Central memory CD8-positive, alpha-beta T cell (primary cell): ENCODE data around the gene PPP3CB.

Experiments
- ATAC-seq: fragments of 150-1000 bp; cut with Tn5 transposase; replicated peaks from 2 replicates; pipeline ENCODE4 v1.10.0; 2022; ENCODE audit warnings: mild to moderate bottlenecking, moderate FRiP score, moderate number of reproducible peaks; ENCODE audit not compliant: poor library complexity, severe bottlenecking; ENCODE audit errors: extremely low read depth
- DNase-seq, 2 donors: peaks; one replicate each; pipeline ENCODE4 v3.0.0; 2021; ENCODE audit warnings: low spot score in 2 of 2
- H3K27ac Mint-ChIP-seq: one replicate; pipeline ENCODE4 v1.8.0; 2022; ENCODE audit warnings: low read depth, mild to moderate bottlenecking, moderate library complexity, mixed read lengths
- H3K27me3 Mint-ChIP-seq: one replicate; pipeline ENCODE4 v1.8.0; 2022; ENCODE audit warnings: mixed read lengths
- H3K36me3 Mint-ChIP-seq: one replicate; pipeline ENCODE4 v1.8.0; 2022; ENCODE audit warnings: mild to moderate bottlenecking, moderate library complexity, mixed read lengths; ENCODE audit not compliant: insufficient read depth
- H3K4me1 Mint-ChIP-seq: one replicate; pipeline ENCODE4 v1.8.0; 2022; ENCODE audit warnings: mixed read lengths
- H3K4me3 Mint-ChIP-seq: one replicate; pipeline ENCODE4 v1.8.0; 2022; ENCODE audit warnings: mild to moderate bottlenecking, moderate library complexity, mixed read lengths
- H3K9me3 Mint-ChIP-seq: one replicate; pipeline ENCODE4 v1.8.0; 2022; ENCODE audit warnings: mixed read lengths

Gene PPP3CB

GRCh38 chr10:73433538-73433867 is 62.3 kb downstream of the PPP3CB start, which contains the start of gene MSS51:
Gene MSS51, minus strand, starts transcription at chr10:73433561. Its CDS starts 5,277 bp downstream, at chr10:73428284.
- peak within 1 kb of the TSS; percentile 34 for H3K27ac Mint-ChIP-seq
- DNase-seq (no peak), ATAC-seq (no peak)
- no peak within 1 kb of the TSS for H3K4me3 Mint-ChIP-seq
- no peaks in the 10 kb centered on the region for H3K27me3 Mint-ChIP-seq
- no peaks in the 10 kb centered on the region for H3K9me3 Mint-ChIP-seq
- H3K36me3 Mint-ChIP-seq = peaks cover 14% of the 10 kb centered on the region
- no peaks in the 10 kb centered on the region for H3K4me1 Mint-ChIP-seq

DNA sequence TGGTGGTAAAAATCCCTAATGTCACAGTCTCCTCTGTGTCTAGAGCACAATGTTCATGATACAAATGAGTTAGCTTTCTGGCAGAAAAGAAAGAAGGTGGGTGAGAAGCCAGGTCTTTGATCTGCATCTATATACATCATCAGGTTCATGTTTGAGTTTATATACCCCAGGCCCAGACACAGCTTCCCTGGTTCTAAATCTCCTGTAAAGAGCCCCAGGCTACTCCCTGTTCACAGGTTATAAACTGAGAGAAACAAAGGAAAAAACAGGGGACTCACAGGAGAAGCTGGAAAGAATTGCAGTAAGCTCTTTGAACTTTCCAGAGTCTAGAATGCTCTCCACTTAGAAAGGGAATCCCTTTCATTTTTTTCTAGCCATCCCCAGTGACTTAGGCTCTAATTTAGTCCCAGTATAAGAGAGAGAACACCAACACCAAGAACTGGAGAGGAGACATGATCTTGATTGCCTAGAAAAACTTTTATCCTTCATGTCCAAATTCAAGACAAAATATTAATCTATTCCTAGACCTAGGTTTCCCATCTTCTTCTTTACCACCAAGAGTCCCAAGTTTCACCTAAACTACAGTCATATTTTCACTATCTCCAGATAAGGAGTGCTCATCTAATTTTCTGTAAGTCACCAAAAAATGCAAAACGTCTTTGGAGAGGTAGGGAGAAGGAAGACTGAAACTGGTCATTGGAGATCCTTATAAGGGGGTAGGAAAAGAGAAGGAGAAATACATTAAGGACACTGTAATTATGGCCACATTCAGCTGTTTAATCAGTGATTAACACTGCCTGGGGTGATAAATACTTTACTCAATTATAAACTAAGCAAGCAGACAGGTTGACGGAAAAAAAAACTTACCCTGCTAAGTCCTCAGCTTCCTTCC is 62.9 kb downstream of the PPP3CB start:
- no peak for ATAC-seq
- Mint-ChIP-seq H3K9me3 (no peaks in the 10 kb centered on the region), H3K27ac (peak overlapping the region; percentile 34), H3K27me3 (no peaks in the 10 kb centered on the region), H3K4me1 (no peaks in the 10 kb centered on the region), H3K36me3 (peaks cover 14% of the 10 kb centered on the region), H3K4me3 (no peak overlapping the region)
- no peak for DNase-seq

DNA sequence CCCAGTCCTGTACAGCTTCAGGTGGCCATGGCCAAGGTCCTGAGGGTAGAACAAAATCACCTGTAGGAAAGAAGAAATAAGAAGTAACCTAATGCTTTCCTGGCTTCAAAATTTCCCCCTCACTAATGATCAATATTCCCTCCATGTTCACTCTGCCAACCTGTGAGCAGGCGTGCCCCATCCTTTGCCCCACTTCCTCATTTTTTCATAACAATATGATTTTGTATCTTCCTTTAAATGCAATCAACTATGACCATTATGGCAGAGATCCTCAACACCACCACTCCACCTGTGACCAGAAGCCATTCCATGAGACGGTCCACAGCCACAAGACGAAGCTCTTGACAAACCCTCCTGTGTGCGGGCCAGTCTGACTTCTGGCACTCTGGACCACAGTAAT is 69.5 kb downstream of the PPP3CB start:
- Mint-ChIP-seq H3K36me3 (peaks cover 33% of the 10 kb centered on the region), H3K27me3 (no peaks in the 10 kb centered on the region), H3K4me1 (no peaks in the 10 kb centered on the region), H3K9me3 (no peaks in the 10 kb centered on the region), H3K4me3 (no peak overlapping the region), H3K27ac (no peak overlapping the region)
- DNase-seq = no peak
- no peak for ATAC-seq

GRCh38 chr10:73424478-73424877 is 71.3 kb downstream of the PPP3CB start:
- H3K4me3 Mint-ChIP-seq = no peak overlapping the region
- H3K36me3 Mint-ChIP-seq = peaks cover 33% of the 10 kb centered on the region
- no peaks in the 10 kb centered on the region for H3K4me1 Mint-ChIP-seq
- DNase-seq (no peak), ATAC-seq (no peak)
- no peaks in the 10 kb centered on the region for H3K27me3 Mint-ChIP-seq
- no peaks in the 10 kb centered on the region for H3K9me3 Mint-ChIP-seq
- H3K27ac Mint-ChIP-seq = no peak overlapping the region

- DNase-seq = no peak
- no peak for ATAC-seq
- no peaks in the 10 kb centered on the region for H3K27me3 Mint-ChIP-seq
- no peaks in the 10 kb centered on the region for H3K4me1 Mint-ChIP-seq
- H3K4me3 Mint-ChIP-seq = no peak overlapping the region
- H3K9me3 Mint-ChIP-seq = no peaks in the 10 kb centered on the region
- no peak overlapping the region for H3K27ac Mint-ChIP-seq
- H3K36me3 Mint-ChIP-seq = peaks cover 29% of the 10 kb centered on the region
These were observed 72.5 kb downstream of the PPP3CB start for GRCh38 chr10:73423309-73423708.

DNA sequence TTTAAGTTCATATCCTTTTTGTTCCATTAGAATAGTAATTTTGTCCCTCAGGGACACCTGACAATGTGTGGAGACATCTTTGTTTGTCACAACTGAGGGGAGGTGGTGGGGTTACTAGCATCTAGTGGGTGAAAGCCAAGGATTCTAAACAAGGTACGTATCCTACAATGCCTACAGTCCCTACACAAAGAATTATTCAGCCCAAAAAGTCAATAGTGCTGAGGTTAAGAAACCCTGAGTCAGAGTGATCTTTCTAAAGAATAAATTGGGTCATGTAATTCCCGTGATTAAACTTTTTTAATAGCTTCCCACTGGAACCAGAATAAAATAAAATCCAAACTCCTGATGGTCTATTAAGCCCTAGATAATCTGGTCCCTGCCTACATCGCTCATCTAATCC is 79.3 kb downstream of the PPP3CB start:
- ATAC-seq (no peak), DNase-seq (no peak)
- Mint-ChIP-seq H3K4me1 (peaks cover 17% of the 10 kb centered on the region), H3K4me3 (no peak overlapping the region), H3K27me3 (no peaks in the 10 kb centered on the region), H3K9me3 (no peaks in the 10 kb centered on the region), H3K36me3 (peaks cover 10% of the 10 kb centered on the region), H3K27ac (no peak overlapping the region)

GRCh38 chr10:73414230-73414945 is 81.4 kb downstream of the PPP3CB start:
- DNase-seq (no peak), ATAC-seq (peak; percentile 35)
- Mint-ChIP-seq H3K27me3 (no peaks in the 10 kb centered on the region), H3K4me3 (peak overlapping the region; percentile 91), H3K27ac (peak overlapping the region; percentile 90), H3K36me3 (peaks cover 10% of the 10 kb centered on the region), H3K9me3 (no peaks in the 10 kb centered on the region), H3K4me1 (peaks cover 36% of the 10 kb centered on the region)

- H3K4me3 Mint-ChIP-seq = peak within 1 kb of the TSS; percentile 91
- DNase-seq (peak; percentile 73 to 82), ATAC-seq (peak; percentile 93)
- no peaks in the 10 kb centered on the region for H3K27me3 Mint-ChIP-seq
- peaks cover 10% of the 10 kb centered on the region for H3K36me3 Mint-ChIP-seq
- H3K4me1 Mint-ChIP-seq = peaks cover 43% of the 10 kb centered on the region
- H3K9me3 Mint-ChIP-seq = no peaks in the 10 kb centered on the region
- H3K27ac Mint-ChIP-seq = peak within 1 kb of the TSS; percentile 90
These were observed 82.1 kb downstream of the PPP3CB start, which contains the start of gene ANXA7 for GRCh38 chr10:73413528-73414229. Gene ANXA7, minus strand, starts transcription at chr10:73414058. Its CDS starts 13,202 bp downstream, at chr10:73400856.

DNA sequence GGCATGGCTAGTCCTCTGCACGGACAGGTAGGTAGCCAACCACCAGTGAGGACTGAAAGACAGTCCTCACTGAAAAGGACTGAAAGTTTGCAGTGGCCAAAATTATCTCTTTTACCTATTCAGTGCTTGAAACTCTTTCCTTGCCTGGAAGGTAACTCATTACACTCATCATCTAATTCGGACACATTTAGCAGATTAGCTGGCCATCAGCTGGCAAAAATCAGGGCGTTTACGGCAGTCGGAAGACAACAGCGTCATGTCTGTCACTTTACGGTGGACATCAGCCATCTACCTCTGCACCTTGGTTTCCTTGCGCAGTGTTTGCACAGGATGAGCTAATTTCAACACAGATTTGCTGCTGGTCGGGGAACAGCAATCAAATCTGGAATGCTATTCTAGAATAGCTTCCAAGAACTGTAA is 82.7 kb downstream of the PPP3CB start:
- DNase-seq = peak in 1 of 2 donors; percentile 43

GRCh38 chr10:73410897-73411296 is 84.9 kb downstream of the PPP3CB start:
- H3K27ac Mint-ChIP-seq = no peak overlapping the region
- DNase-seq = no peak
- H3K4me3 Mint-ChIP-seq = peak overlapping the region; percentile 91
- peaks cover 12% of the 10 kb centered on the region for H3K36me3 Mint-ChIP-seq
- no peak for ATAC-seq
- peaks cover 68% of the 10 kb centered on the region for H3K4me1 Mint-ChIP-seq
- H3K9me3 Mint-ChIP-seq = no peaks in the 10 kb centered on the region
- H3K27me3 Mint-ChIP-seq = no peaks in the 10 kb centered on the region

More for the DNA sequence above, 82.7 kb downstream of the PPP3CB start:
- H3K4me3 Mint-ChIP-seq = peak overlapping the region; percentile 91
- peaks cover 10% of the 10 kb centered on the region for H3K36me3 Mint-ChIP-seq
- peak; percentile 66 for ATAC-seq
- H3K9me3 Mint-ChIP-seq = no peaks in the 10 kb centered on the region
- H3K27ac Mint-ChIP-seq = peak overlapping the region; percentile 90
- peaks cover 47% of the 10 kb centered on the region for H3K4me1 Mint-ChIP-seq
- no peaks in the 10 kb centered on the region for H3K27me3 Mint-ChIP-seq

DNA sequence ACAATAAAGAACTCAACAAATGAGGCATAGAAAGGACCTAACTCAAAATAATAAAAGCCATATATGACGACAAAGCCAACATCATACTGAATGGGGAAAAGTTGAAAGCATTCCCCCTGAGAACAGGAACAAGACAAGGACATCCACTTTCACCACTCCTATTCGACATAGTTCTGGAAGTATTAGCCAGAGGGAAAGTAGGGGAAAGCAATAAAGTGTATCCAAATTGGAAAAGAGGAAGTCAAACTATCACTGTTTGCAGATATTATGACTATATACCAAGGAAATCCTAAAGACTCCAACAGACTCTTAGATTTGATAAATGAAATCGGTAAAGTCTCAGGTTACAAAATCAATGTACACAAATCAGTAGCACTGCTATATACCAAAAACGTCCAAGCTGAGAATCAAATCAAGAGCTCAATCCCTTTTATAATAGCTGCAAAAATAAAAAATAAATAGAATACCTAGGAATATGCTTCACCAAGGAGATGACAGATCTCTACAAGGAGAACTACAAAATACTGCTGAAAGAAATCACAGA is 86.8 kb downstream of the PPP3CB start:
- H3K27ac Mint-ChIP-seq = no peak overlapping the region
- H3K4me1 Mint-ChIP-seq = peaks cover 65% of the 10 kb centered on the region
- no peak overlapping the region for H3K4me3 Mint-ChIP-seq
- H3K9me3 Mint-ChIP-seq = no peaks in the 10 kb centered on the region
- H3K27me3 Mint-ChIP-seq = no peaks in the 10 kb centered on the region
- DNase-seq (no peak), ATAC-seq (no peak)
- peaks cover 13% of the 10 kb centered on the region for H3K36me3 Mint-ChIP-seq

DNA sequence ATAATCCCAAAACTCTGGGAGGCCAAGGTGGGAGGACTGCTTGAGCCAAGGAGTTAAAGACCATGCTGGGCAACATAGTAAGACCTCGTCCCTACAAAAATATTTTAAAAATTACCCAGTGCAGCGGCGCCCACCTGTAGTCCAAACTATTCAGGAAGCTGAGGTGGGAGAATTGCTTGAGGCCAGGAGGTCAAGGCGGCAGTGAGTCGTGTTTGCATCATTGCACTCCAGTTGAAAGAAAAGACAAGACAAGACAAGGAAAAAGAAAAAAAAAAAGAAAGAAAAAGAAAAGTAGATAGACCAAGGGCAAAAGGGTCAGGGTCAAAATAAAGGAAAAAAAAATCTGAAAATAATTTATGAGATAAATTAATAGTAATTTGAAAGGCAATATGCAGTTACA is 87.8 kb downstream of the PPP3CB start:
- Mint-ChIP-seq H3K27me3 (no peaks in the 10 kb centered on the region), H3K27ac (no peak overlapping the region), H3K4me3 (no peak overlapping the region), H3K36me3 (peaks cover 6% of the 10 kb centered on the region), H3K9me3 (no peaks in the 10 kb centered on the region), H3K4me1 (peaks cover 69% of the 10 kb centered on the region)
- ATAC-seq (no peak), DNase-seq (no peak)
